GDM1 (cell line): ENCODE data around the gene THOP1.
"Not testable (repeated sequence)": the region's sequence is repeated elsewhere in the genome, so short reads cannot be mapped to it uniquely, and the experiment has no call there.

Experiments
- DNase-seq: peaks from one replicate; lab custom pipeline; 2025; lab: John Stamatoyannopoulos, UW

The THOP1 gene

GRCh38 chr19:2817237-2817829 lies 32.0 kb downstream of the THOP1 start:
- DNase-seq = not testable (repeated sequence)

GRCh38 chr19:2819540-2820111 lies 34.3 kb downstream of the THOP1 start, which contains the start of gene ZNF554:
ZNF554 (plus strand) TSS chr19:2819868; CDS start chr19:2820072, 204 bp downstream.
- peak; percentile 95 for DNase-seq

GRCh38 chr19:2820112-2820702 lies 34.9 kb downstream of the THOP1 start:
- DNase-seq = no peak

- no peak for DNase-seq
These were observed 37.5 kb downstream of the THOP1 start for GRCh38 chr19:2822846-2823245.

- no peak for DNase-seq
These were observed 38.3 kb downstream of the THOP1 start for GRCh38 chr19:2823646-2824045.

- DNase-seq = no peak
These were observed 38.8 kb downstream of the THOP1 start for GRCh38 chr19:2824129-2824528.

- no peak for DNase-seq
These were observed 41.7 kb downstream of the THOP1 start for GRCh38 chr19:2827022-2827421.

GRCh38 chr19:2827840-2828489 lies 42.7 kb downstream of the THOP1 start:
- no peak for DNase-seq

GRCh38 chr19:2834294-2834871 lies 49.1 kb downstream of the THOP1 start:
- no peak for DNase-seq

- DNase-seq = no peak
These were observed 52.1 kb downstream of the THOP1 start for GRCh38 chr19:2837430-2837829.

- DNase-seq = peak; percentile 98
These were observed 55.8 kb downstream of the THOP1 start, which contains the start of gene ZNF555 for GRCh38 chr19:2840794-2841791. ZNF555 (plus strand) TSS chr19:2841475; CDS start chr19:2841573, 98 bp downstream.

- no peak for DNase-seq
These were observed 56.7 kb downstream of the THOP1 start for GRCh38 chr19:2841855-2842574.

- DNase-seq = no peak
These were observed 59.8 kb downstream of the THOP1 start for GRCh38 chr19:2845107-2845506.

GRCh38 chr19:2846180-2846894 lies 61.0 kb downstream of the THOP1 start:
- DNase-seq = no peak

GRCh38 chr19:2847507-2847906 lies 62.2 kb downstream of the THOP1 start:
- no peak for DNase-seq

GRCh38 chr19:2848616-2849015 lies 63.3 kb downstream of the THOP1 start:
- DNase-seq = no peak

- DNase-seq = no peak
These were observed 65.1 kb downstream of the THOP1 start for GRCh38 chr19:2850256-2850925.

- no peak for DNase-seq
These were observed 67.3 kb downstream of the THOP1 start for GRCh38 chr19:2852598-2852997.

- no peak for DNase-seq
These were observed 67.8 kb downstream of the THOP1 start for GRCh38 chr19:2853015-2853606.
